ENCODE results near the gene HECTD1. TPM values are rescaled to one million over a fixed set of nuclear protein-coding genes. Genes with fewer than 3 reads are reported as not detected.

Gene HECTD1
- polyA plus RNA-seq, 2 of the 4 experiments (the other 2 are of a cell fraction), result 60.7 to 149 TPM

- TF ChIP-seq MAZ (IDR thresholded peaks at IDR 0.05; ENCODE audit: borderline replicate concordance, low read depth, low read length) (no peak), BHLHE40 (IDR thresholded peaks at IDR 0.05; ENCODE audit: low read depth, low read length) (no peak), MYC (IDR thresholded peaks at IDR 0.05; ENCODE audit: borderline replicate concordance, low read length) (no peak), EHMT2 (IDR thresholded peaks at IDR 0.05; ENCODE audit: low read depth) (no peak), EP300 (IDR thresholded peaks at IDR 0.05) (no peak), ESRRA (IDR thresholded peaks at IDR 0.05; ENCODE audit: borderline replicate concordance, low read length) (no peak), SREBF2 (IDR thresholded peaks at IDR 0.05) (no peak), CBX8 (IDR thresholded peaks at IDR 0.05) (no peak), POLR2A (IDR thresholded peaks at IDR 0.05; ENCODE audit: low read length) (no peak), BCL3 (IDR thresholded peaks at IDR 0.05) (no peak), SMC3 (IDR thresholded peaks at IDR 0.05) (no peak), E2F6 (IDR thresholded peaks at IDR 0.05; ENCODE audit: borderline replicate concordance, low read depth) (no peak), CTCF (IDR thresholded peaks at IDR 0.05) (no peak), KDM5A (IDR thresholded peaks at IDR 0.05) (no peak), RNF2 (IDR thresholded peaks at IDR 0.05; ENCODE audit: borderline replicate concordance, low read depth) (no peak), HES2 (IDR thresholded peaks at IDR 0.05) (no peak)
- DNase-seq (ENCODE audit: low read depth in 1 of 2, low spot score in 1 of 2) (no peak), ATAC-seq (no peak), FAIRE-seq (no peak)
- Histone ChIP-seq H3K9me3 (no peaks in the 10 kb centered on the region), H3K4me1 (0 out of 3 replicates have a peak, but pooled peaks cover 3% of the 10 kb centered on the region), H3K4me2 (no peak overlapping the region), H3K4me3 (no peak overlapping the region), H3K27ac (no peak overlapping the region)
- CTCF ChIA-PET, result no interaction called here
- POLR2A ChIA-PET, result no interaction called here
- WGBS (ENCODE audit: missing lambda C conversion rate), result 85% methylated on average over 6 of the region's 6 CpGs
These were observed 32.1 kb upstream of the HECTD1 start for GRCh38 chr14:31239741-31240140.

- POLR2A ChIA-PET, result no interaction called here
- ATAC-seq (no peak), DNase-seq (ENCODE audit: low read depth in 1 of 2, low spot score in 1 of 2) (no peak), FAIRE-seq (no peak)
- Histone ChIP-seq H3K4me1 (peaks cover 19% of the 10 kb centered on the region), H3K4me2 (no peak overlapping the region), H3K9me3 (no peaks in the 10 kb centered on the region), H3K4me3 (no peak overlapping the region), H3K27ac (no peak overlapping the region)
- no peak for TF ChIP-seq CBX2 (IDR thresholded peaks at IDR 0.05; ENCODE audit: borderline replicate concordance, low read depth)
- no peak for TF ChIP-seq ZNF302 (CRISPR knock-in tag; IDR thresholded peaks at IDR 0.05)
- TF ChIP-seq KDM5A (IDR thresholded peaks at IDR 0.05), result no peak
- TF ChIP-seq RCOR1 (IDR thresholded peaks at IDR 0.05; ENCODE audit: low read depth, low read length), result no peak
- no peak for TF ChIP-seq SMC3 (IDR thresholded peaks at IDR 0.05)
- TF ChIP-seq CTCF (IDR thresholded peaks at IDR 0.05), result no peak
- no peak for TF ChIP-seq HOXA7 (CRISPR knock-in tag; IDR thresholded peaks at IDR 0.05)
- no peak for TF ChIP-seq NFE2L2 (conservative IDR thresholded peaks at IDR 0.05; ENCODE audit: low read length)
- TF ChIP-seq HES2 (IDR thresholded peaks at IDR 0.05), result no peak
- 75% methylated on average over 3 of the region's 3 CpGs for WGBS (ENCODE audit: missing lambda C conversion rate)
- CTCF ChIA-PET, result interaction anchor here (1.3 kb wide), 1 partner anchor 27 kb away, joined by 4 read pairs; the partner anchor contains the start of gene HECTD1
These were observed 27.9 kb upstream of the HECTD1 start for GRCh38 chr14:31235462-31235861.
